Right lung (tissue), 5 donors: Measurements from ENCODE around the gene CCDC12. TPM values are rescaled to one million over a fixed set of nuclear protein-coding genes. Genes with fewer than 3 reads are reported as not detected.
"Not testable (repeated sequence)": the region's sequence is repeated elsewhere in the genome, so short reads cannot be mapped to it uniquely, and the experiment has no call there.

Source experiments
- DNase-seq, 2 donors: peaks; one replicate each; pipeline ENCODE4 v3.0.0-alpha.2; 2013
- polyA plus RNA-seq, 5 donors: library from polyadenylated mRNA; unstranded; fragments of 120-200 nt; gene quantifications; one replicate each; pipeline versions ENCODE4 v1.2.1 to v1.2.3, GENCODE V29; 2013; ENCODE audit warnings: inconsistent platforms in 1 of 5, low replicate concordance in 1 of 5; ENCODE audit not compliant: insufficient read length in 5 of 5, insufficient read depth in 1 of 5

The CCDC12 gene
- polyA plus RNA-seq, 5 donors: 42.1 to 58.1 (median 50.8) TPM

- DNase-seq: no peak
Measured at GRCh38 chr3:46984591-46985459, 8.3 kb upstream of the CCDC12 start.

GRCh38 chr3:46982546-46982945 is 6.0 kb upstream of the CCDC12 start:
- DNase-seq: no peak

- peak; percentile 54 to 64 for DNase-seq
Measured at GRCh38 chr3:46981932-46982471, 5.5 kb upstream of the CCDC12 start.

DNA sequence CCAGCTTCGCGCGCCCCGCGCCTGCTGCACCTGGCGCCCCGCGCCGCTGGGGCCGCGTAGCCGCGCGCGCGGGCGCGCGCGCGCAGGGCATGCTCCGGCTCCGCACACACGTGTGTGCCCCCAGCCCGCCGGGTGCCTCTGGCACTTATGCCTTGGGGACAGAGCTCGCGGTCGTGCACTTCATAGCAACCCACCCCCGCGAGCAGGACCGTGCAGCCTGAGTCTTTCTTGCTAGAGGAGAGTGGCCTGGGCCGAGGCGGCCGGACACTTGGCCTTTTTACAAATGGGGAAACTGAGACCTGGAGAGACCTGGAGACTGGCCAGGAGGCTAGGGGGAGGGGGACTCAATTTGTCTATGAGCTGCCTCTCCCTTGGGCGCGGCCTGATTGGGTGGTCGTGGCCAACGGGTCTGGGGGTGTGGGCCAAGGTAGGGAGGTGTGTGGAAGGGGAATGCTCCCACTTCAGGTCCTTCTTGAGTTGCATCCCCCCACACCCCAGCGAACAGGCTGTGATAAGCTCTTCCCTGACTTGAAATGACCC is 3.5 kb upstream of the CCDC12 start:
- no peak for DNase-seq

- DNase-seq: peak; percentile 84 to 87
Measured at GRCh38 chr3:46978985-46979944, 2.7 kb upstream of the CCDC12 start, which contains the start of gene NBEAL2. TSS of gene NBEAL2 (plus strand) at chr3:46979666. CDS start at chr3:46979862, 196 bp downstream.

DNA sequence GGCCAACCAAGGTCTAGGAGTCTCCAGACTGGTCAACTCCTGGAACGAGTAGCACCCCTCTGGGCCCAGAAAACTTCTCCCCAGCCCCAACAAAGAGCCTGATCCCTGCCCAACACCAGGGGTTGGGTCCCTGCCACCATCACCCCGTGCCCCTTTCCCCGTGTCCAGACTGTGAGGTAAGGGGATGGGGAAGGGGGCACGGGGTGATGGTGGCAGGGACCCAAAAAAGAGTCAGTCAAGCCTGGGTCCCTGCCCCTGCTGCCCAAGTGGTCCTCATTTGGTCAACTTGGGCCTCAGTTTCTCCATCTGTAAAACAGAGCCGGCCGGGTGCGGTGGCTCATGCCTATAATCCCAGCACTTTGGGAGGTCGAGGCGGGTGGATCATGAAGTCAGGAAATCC is 1.8 kb upstream of the CCDC12 start:
- no peak for DNase-seq

- DNase-seq: no peak
Measured at GRCh38 chr3:46977811-46978195, 1.3 kb upstream of the CCDC12 start.

DNA sequence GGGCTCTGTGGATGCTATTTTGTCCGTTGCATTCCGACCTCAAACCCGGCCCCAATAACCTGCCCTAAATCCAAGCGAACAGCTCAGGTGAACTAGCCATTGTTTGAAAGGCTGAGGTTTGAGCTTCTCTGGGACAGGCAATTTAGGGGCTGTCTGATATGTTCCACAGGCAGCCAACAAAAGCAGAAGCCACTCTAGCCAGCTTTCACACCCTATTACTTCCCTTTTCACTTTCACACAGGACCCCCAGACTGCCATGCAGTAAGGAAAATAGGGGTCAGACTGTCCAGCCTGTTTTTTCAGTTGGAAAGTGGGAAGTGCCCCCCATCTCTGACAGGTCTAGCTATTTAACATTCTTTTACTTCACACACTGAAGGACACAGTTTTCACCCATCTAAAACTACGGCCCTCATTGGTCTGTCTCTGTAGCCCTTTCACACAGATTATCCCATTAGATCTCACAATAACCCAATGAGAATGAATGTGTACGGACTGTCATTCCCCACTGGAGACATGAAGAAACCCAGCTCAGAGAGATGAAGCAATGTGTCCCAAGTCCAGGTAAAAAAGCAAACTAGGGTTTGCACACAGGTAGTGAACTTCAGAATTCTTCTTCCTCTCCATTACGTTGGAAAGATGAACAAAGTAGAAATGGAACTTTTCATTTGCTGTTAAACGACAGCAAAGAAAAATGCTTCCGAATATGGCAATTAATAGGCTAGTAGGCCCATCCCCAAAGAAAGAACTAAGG is 1.9 kb downstream of the CCDC12 start:
- DNase-seq: no peak

DNA sequence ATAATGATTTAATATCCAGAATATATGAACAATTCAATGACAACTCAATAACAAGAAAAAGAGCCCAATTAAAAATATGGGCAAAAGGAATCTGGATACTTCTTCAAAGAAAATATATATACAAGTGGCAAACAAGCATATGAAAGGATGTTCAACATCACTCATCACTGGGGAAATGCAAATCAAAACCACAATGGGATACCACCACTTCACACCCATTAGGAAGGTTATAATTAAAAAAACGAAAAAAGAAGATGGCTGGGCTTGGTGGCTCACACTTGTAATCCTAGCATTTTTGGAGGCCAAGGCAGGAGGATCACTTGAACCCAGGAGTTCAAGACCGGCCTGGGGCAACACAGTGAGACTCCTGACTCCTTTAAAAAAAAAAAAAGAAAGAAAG is 4.1 kb downstream of the CCDC12 start:
- no peak for DNase-seq

- no peak for DNase-seq
Measured at GRCh38 chr3:46971742-46972141, 4.8 kb downstream of the CCDC12 start.

- DNase-seq: no peak
Measured at GRCh38 chr3:46971151-46971550, 5.4 kb downstream of the CCDC12 start.

- no peak for DNase-seq
Measured at GRCh38 chr3:46970391-46971091, 6.0 kb downstream of the CCDC12 start.

DNA sequence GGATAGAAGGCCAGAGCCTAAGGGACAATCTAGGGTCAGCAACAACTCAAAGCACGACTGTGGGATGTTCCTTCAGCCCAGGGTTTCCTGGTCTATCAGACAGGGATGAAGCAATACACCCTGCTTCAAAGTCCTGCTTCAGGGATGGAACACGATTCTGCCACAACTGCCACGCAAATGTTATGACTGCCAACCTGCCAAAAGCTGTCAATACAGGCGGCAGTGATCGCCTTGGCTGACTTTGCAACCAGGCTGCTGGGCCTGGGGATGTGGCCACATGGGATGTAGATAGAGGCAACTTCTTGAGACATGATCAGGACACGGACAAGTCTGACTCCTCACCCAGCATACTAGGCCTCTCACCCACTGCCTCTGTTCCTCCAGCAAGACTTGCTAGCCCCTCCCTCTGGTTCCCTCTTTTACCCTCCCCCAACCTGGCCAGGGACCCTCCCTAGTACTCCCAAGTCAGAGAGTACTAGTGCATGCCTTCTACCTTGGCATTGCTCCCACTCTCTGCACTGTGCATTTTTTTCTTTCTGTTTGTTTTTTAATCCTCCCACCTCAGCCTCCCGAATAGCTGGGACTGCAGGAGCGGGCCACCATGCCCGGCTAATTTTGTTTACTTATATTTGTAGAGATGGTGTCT is 7.6 kb downstream of the CCDC12 start:
- no peak for DNase-seq

GRCh38 chr3:46966811-46967210 is 9.7 kb downstream of the CCDC12 start:
- DNase-seq: no peak

- no peak for DNase-seq
Measured at GRCh38 chr3:46965151-46965550, 11.4 kb downstream of the CCDC12 start.

DNA sequence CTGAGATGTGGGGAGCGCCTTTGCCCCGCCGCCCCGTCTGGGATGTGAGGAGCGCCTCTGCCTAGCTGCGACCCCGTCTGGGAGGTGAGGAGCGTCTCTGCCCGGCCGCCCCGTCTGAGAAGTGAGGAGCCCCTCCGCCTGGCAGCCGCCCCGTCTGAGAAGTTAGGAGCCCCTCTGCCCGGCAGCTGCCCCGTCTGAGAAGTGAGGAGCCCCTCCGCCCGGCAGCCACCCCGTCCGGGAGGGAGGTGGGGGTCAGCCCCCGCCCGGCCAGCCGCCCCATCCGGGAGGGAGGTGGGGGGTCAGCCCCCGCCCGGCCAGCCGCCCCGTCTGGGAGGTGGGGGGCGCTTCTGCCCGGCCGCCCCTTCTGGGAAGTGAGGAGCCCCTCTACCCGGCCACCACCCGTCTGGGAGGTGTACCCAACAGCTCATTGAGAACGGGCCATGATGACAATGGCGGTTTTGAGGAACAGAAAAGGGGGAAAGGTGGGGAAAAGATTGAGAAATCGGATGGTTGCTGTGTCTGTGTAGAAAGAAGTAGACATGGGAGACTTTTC is 12.4 kb downstream of the CCDC12 start:
- not testable (repeated sequence) for DNase-seq

GRCh38 chr3:46962990-46963389 is 13.6 kb downstream of the CCDC12 start:
- DNase-seq: no peak

- DNase-seq: no peak
Measured at GRCh38 chr3:46962427-46962826, 14.1 kb downstream of the CCDC12 start.

DNA sequence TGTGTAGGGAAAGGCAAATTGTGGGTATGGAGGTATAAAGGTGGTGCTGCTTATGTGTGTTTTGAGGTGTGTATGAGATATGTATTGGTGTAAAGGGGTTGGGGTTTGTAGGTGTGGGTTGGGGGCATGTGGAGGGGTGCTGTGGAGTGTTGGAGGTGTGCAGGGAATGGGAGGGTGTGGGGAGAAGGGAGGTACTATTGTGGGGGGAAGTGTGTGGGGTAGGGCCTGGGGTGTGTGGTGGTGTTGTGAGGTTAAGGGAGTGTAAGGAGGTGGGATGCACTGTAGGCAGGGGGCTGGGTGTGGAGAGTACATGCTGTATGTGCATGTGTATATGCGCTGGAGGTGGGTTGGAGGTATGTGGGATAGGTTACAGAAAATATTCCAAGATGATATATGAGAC is 15.7 kb downstream of the CCDC12 start:
- DNase-seq: no peak
